K562 (cell line): ENCODE results near the gene METTL8. TPM values are rescaled to one million over a fixed set of nuclear protein-coding genes. Genes with fewer than 3 reads are reported as not detected.

Experiments used
- CREBBP ChIP-seq: IDR thresholded peaks from one replicate; pipeline ENCODE4 v1.6.1; 2012; ENCODE audit warnings: low read depth, mild to moderate bottlenecking, control low read depth, inconsistent platforms, low read length
- LARP7 ChIP-seq: fragments of 450-650 bp; IDR thresholded peaks from 2 replicates; pipeline ENCODE4 v1.6.1; 2016
- PYGO2 ChIP-seq: fragments of 450-650 bp; IDR thresholded peaks from 2 replicates; pipeline ENCODE4 v1.6.1; 2016; ENCODE audit warnings: mild to moderate bottlenecking, missing genetic modification characterization, moderate library complexity, missing compliant biosample characterization
- SIN3A ChIP-seq, 2 experiments: fragments of 150-350 bp in 1 of 2; IDR thresholded peaks; 2 replicates each; pipeline ENCODE4 v1.6.1; 2011 to 2016; ENCODE audit warnings: borderline replicate concordance in 2 of 2, low read depth in 2 of 2, low read length in 2 of 2, mild to moderate bottlenecking in 2 of 2, moderate library complexity in 2 of 2; ENCODE audit not compliant: control insufficient read depth in 1 of 2
- TARDBP ChIP-seq: fragments of 450-650 bp; IDR thresholded peaks from 2 replicates; pipeline ENCODE4 v1.6.1; 2016
- TRIM24 ChIP-seq, 2 experiments: fragments of 450-650 bp; IDR thresholded peaks; 2 replicates each; pipeline ENCODE4 v1.6.1; 2016
- ZFPM2 ChIP-seq: fragments of 250-450 bp; sonication (Bioruptor Pico); IDR thresholded peaks from 2 replicates; pipeline ENCODE4 v1.5.1; 2022; ENCODE audit warnings: mild to moderate bottlenecking
- ZNF77 ChIP-seq: fragments of 250-450 bp; sonication (Bioruptor Pico); IDR thresholded peaks from 2 replicates; pipeline ENCODE4 v1.5.0; 2020
- polyA plus RNA-seq, 8 experiments: library from polyadenylated mRNA; depleted of rRNA in 4 of 8; stranded (reverse) in 5 of 8; unstranded in 3 of 8; fragments of >200 nt; fragmentation: Nextera tagmentation in 2 of 8; fragmentation: Illumina TruSeq in 1 of 8; extraction: Ambion mirVana in 2 of 8; extraction: Trizol in 1 of 8; gene quantifications; 2 replicates each; pipeline versions ENCODE4 v1.2.1 to v1.2.3, GENCODE V29; 2011 to 2014; ENCODE audit warnings: inconsistent platforms in 1 of 8, missing spikeins in 1 of 8
- total RNA-seq, 7 experiments: library from RNA; depleted of rRNA in 6 of 7; stranded (reverse); fragments of >200 nt in 6 of 7; fragmentation: Illumina TruSeq in 2 of 7; extraction: Trizol in 2 of 7; gene quantifications; 2 replicates each; pipeline versions ENCODE4 v1.2.1 to v1.2.3, GENCODE V29; 2011 to 2021; ENCODE audit warnings: low replicate concordance in 1 of 7
- TF ChIP-seq, protein P1 (sequence below): fragments of 250-450 bp; sonication (Bioruptor Pico); IDR thresholded peaks from 2 replicates; pipeline ENCODE4 v1.4.0; 2020; ENCODE audit warnings: mild to moderate bottlenecking
- TF ChIP-seq, protein P2 (sequence below): fragments of 200-800 bp; sonication (Bioruptor generic); IDR thresholded peaks from 2 replicates; pipeline ENCODE4 v1.6.1; 2016; ENCODE audit warnings: missing genetic modification characterization, missing compliant biosample characterization
- TF ChIP-seq, protein P3 (sequence below): fragments of 450-650 bp; IDR thresholded peaks from 2 replicates; pipeline ENCODE4 v1.7.0; 2016; ENCODE audit warnings: borderline replicate concordance

The METTL8 gene
- total and polyA plus RNA-seq, 9 of the 15 experiments (the other 6 are each of a cell fraction or from before 2014, with no cell fraction given) = 12.9 to 52.6 (median 33.7) TPM

DNA sequence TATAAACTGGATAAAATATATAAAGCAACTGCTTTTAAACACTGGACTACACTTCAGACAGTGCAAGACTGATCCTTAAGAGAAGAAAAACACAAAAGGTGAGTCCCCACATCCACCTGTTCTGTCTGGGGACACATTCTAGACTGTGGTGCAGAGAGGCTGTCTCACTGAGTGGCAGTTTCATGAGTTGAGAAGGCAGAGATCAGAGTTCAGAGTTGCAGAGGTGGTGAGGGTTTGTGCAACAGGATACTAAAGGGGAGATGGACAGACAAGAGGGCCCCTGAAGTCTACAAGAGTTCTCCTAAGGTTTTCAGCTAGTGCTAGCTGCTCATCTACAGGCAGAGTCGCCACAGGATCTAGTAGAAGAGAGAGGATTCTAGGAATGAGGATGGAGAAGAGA is 68.0 kb downstream of the METTL8 start (continued):
- TF ChIP-seq, protein P1, sequence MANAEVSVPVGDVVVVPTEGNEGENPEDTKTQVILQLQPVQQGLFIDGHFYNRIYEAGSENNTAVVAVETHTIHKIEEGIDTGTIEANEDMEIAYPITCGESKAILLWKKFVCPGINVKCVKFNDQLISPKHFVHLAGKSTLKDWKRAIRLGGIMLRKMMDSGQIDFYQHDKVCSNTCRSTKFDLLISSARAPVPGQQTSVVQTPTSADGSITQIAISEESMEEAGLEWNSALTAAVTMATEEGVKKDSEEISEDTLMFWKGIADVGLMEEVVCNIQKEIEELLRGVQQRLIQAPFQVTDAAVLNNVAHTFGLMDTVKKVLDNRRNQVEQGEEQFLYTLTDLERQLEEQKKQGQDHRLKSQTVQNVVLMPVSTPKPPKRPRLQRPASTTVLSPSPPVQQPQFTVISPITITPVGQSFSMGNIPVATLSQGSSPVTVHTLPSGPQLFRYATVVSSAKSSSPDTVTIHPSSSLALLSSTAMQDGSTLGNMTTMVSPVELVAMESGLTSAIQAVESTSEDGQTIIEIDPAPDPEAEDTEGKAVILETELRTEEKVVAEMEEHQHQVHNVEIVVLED = no peak
- TF ChIP-seq TARDBP = no peak
- no peak for TF ChIP-seq PYGO2 (tag)
- TF ChIP-seq ZNF77 = no peak
- no peak for TF ChIP-seq ZFPM2
- no peak for TF ChIP-seq TRIM24 (IDR thresholded peaks at IDR 0.05)
- TF ChIP-seq SIN3A (IDR thresholded peaks at IDR 0.05; ENCODE audit: borderline replicate concordance in 2 of 2, control insufficient read depth in 1 of 2, low read depth in 2 of 2, low read length in 2 of 2) = no peak
- TF ChIP-seq, protein P2, sequence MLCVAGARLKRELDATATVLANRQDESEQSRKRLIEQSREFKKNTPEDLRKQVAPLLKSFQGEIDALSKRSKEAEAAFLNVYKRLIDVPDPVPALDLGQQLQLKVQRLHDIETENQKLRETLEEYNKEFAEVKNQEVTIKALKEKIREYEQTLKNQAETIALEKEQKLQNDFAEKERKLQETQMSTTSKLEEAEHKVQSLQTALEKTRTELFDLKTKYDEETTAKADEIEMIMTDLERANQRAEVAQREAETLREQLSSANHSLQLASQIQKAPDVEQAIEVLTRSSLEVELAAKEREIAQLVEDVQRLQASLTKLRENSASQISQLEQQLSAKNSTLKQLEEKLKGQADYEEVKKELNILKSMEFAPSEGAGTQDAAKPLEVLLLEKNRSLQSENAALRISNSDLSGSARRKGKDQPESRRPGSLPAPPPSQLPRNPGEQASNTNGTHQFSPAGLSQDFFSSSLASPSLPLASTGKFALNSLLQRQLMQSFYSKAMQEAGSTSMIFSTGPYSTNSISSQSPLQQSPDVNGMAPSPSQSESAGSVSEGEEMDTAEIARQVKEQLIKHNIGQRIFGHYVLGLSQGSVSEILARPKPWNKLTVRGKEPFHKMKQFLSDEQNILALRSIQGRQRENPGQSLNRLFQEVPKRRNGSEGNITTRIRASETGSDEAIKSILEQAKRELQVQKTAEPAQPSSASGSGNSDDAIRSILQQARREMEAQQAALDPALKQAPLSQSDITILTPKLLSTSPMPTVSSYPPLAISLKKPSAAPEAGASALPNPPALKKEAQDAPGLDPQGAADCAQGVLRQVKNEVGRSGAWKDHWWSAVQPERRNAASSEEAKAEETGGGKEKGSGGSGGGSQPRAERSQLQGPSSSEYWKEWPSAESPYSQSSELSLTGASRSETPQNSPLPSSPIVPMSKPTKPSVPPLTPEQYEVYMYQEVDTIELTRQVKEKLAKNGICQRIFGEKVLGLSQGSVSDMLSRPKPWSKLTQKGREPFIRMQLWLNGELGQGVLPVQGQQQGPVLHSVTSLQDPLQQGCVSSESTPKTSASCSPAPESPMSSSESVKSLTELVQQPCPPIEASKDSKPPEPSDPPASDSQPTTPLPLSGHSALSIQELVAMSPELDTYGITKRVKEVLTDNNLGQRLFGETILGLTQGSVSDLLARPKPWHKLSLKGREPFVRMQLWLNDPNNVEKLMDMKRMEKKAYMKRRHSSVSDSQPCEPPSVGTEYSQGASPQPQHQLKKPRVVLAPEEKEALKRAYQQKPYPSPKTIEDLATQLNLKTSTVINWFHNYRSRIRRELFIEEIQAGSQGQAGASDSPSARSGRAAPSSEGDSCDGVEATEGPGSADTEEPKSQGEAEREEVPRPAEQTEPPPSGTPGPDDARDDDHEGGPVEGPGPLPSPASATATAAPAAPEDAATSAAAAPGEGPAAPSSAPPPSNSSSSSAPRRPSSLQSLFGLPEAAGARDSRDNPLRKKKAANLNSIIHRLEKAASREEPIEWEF = no peak
- TF ChIP-seq LARP7 = no peak
- TF ChIP-seq CREBBP = no peak
- TF ChIP-seq, protein P3, sequence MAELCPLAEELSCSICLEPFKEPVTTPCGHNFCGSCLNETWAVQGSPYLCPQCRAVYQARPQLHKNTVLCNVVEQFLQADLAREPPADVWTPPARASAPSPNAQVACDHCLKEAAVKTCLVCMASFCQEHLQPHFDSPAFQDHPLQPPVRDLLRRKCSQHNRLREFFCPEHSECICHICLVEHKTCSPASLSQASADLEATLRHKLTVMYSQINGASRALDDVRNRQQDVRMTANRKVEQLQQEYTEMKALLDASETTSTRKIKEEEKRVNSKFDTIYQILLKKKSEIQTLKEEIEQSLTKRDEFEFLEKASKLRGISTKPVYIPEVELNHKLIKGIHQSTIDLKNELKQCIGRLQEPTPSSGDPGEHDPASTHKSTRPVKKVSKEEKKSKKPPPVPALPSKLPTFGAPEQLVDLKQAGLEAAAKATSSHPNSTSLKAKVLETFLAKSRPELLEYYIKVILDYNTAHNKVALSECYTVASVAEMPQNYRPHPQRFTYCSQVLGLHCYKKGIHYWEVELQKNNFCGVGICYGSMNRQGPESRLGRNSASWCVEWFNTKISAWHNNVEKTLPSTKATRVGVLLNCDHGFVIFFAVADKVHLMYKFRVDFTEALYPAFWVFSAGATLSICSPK = no peak
